HG03571 (cell line): ENCODE results near the gene GBX2.

Experiments used
- ATAC-seq: cut with Tn5 transposase; IDR thresholded peaks from one replicate; pipeline ENCODE4 v1.9.1; 2021; ENCODE audit not compliant: unreplicated experiment

The GBX2 gene

GRCh38 chr2:236169741-236170589, 1.8 kb upstream of the GBX2 start:
- no peak for ATAC-seq

- no peak for ATAC-seq
Measured at GRCh38 chr2:236169151-236169721, 1.1 kb upstream of the GBX2 start.

DNA sequence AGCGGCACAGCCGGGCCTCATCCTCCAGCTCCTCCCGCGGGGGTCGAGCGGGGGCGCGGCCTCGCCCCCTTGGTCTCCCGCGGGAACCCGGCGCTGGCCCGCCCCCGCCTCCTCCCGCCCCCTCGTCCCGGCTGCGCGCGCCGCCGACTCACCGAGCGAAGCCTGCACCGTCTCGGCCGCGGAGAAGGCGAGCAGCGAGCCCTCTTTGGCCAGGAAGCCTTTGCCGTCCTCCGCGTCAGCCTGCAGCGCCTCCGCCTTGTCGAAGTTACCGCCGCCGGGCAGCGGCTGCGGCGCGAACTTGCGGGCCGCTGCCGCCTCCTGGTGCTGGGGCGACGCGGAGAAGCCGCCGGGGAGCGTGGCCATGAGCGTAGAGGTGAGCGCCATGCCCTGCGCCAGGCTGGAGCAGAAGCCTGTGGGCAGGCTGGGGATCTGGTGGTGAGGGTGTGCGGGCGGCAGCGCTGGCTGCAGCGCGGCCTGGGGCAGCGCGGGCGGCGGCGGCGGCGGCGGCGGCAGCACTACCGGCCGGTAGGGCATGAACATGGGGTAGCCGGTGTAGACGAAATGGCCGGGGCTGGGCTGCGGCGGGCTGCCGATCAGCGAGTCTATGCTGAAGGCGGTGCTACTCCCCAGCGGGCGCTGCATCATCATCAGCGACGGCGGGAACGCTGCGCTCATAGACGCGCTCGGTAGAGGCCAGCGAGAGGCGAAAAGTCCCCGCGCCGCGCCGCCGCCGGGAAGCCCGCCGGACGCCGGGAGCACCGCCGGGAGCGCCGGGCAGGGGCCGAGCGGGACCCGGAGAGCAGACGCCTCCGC, 683 bp downstream of the GBX2 start:
- ATAC-seq, result no peak

GRCh38 chr2:236166796-236167296, 1.3 kb downstream of the GBX2 start:
- no peak for ATAC-seq

DNA sequence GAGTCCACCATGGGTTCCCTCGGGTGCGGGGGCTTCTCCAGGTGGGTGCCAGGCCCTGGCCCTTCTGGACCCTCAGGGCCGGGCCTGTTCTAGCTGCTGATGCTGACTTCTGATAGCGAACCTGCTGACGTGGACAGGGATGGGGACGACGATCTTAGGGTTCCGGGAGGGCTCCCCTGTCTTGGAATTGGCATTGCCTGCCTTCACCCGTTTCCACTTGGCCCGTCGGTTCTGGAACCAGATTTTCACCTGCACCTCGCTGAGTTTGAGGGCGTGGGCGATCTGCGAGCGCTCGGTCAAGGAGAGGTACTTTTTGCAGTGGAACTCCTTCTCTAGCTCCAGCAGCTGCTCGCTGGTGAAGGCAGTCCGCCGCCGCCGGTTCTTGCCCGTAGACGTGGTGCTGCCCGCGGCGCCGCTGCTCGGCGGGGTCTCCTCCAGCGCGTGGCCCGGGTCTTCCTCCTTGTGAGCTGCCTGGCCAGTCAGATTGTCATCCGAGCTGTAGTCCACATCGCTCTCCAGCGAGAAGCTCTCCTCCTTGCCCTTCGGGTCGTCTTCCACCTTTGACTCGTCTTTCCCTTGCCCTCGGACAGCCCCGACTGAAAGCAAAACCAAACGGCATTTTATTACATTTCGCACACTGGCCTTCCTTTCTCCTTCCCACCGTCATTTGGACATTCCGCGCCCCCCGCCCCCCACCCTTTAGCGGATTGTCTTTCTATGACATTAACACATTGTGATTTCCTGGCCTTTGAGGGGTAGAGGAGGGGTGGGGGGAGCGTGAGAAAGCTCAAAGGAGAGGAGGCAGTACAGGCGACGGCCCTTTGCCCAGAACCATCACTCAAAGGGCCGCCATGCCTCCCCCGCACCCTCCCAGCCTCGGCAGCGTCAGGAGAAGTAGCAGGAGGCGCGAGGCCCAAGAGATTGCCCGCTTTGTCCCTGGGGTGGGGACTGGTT, 2.1 kb downstream of the GBX2 start:
- ATAC-seq, result no peak

GRCh38 chr2:236164925-236165841, 3.0 kb downstream of the GBX2 start:
- no peak for ATAC-seq

GRCh38 chr2:236164201-236164924, 3.8 kb downstream of the GBX2 start:
- ATAC-seq, result no peak

GRCh38 chr2:236163471-236164200, 4.5 kb downstream of the GBX2 start:
- no peak for ATAC-seq

GRCh38 chr2:236162882-236163470, 5.2 kb downstream of the GBX2 start:
- ATAC-seq, result no peak

- no peak for ATAC-seq
Measured at GRCh38 chr2:236162031-236162845, 5.9 kb downstream of the GBX2 start.

DNA sequence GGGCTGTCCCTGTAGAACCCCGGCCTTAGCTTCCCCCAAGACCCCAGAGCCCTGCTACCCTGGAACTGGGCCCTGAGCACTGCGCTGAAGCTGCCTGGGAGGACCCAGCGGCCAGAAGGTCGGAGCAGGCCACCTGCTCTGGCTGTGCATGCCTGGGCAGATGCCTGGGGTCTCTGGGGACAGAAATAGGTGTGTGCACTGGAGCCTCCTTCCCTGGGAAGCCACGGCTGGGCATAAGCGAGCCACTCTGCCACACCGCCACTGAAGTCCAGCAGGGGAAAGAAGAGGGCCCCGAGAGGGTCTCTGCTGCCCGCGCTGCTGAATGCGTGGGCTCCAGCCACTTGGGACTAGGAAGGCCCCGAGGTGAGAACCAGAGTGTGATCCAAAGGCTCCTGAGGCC, 6.7 kb downstream of the GBX2 start:
- no peak for ATAC-seq

DNA sequence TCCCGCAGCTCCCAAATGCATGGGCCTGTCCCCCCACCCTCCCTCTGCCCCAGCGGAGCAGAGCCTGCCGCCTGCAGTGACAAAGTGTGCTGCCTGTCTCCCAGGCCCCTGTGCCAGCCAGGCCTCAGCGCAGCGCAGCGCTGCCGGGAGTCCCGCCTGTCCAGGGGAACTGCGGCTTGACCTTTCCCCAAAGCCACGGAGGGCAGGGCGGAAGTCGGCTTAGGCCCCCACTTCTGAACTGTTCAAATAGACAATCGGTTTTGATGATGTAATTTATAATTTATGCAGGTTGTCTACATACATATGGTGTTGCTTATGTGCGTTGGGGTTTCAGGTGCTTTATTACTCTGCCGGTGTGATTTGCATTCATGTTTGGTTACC, 7.1 kb downstream of the GBX2 start:
- ATAC-seq, result no peak

DNA sequence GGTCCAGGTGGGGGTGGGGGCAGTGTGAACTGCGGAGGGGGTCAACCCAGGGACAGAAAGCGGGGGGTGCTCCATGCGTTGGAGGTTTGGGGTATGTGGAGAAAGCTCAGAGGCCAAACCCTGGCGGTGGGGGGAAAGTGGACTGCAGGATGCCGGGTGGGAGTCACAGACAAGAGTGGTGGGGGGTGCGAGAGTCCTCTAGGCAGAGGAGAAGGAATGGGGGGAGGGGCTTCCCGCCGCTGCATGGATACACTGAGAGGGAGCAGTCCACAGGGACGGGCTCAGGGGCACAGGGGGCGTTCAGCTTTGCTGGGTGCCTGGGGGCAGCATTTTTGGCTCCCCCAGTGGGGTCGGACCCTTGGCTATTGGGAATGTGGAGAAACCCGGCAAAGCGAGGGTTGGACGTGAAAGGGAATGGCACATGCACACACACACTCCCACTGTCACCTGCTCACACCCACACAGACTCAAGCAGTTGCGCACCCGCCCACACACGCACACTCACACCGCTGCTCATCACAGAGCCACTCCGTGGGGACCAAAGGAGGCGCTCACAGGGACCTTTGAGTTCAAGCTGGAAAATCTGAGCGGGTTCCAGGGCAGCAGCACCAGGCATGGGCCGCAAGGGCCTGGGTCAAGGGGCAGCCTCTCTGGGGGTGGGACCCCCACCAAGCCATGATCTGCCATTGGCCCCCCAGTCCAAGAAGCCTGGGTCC, 7.7 kb downstream of the GBX2 start:
- ATAC-seq, result no peak

GRCh38 chr2:236159778-236160170, 8.4 kb downstream of the GBX2 start:
- no peak for ATAC-seq

DNA sequence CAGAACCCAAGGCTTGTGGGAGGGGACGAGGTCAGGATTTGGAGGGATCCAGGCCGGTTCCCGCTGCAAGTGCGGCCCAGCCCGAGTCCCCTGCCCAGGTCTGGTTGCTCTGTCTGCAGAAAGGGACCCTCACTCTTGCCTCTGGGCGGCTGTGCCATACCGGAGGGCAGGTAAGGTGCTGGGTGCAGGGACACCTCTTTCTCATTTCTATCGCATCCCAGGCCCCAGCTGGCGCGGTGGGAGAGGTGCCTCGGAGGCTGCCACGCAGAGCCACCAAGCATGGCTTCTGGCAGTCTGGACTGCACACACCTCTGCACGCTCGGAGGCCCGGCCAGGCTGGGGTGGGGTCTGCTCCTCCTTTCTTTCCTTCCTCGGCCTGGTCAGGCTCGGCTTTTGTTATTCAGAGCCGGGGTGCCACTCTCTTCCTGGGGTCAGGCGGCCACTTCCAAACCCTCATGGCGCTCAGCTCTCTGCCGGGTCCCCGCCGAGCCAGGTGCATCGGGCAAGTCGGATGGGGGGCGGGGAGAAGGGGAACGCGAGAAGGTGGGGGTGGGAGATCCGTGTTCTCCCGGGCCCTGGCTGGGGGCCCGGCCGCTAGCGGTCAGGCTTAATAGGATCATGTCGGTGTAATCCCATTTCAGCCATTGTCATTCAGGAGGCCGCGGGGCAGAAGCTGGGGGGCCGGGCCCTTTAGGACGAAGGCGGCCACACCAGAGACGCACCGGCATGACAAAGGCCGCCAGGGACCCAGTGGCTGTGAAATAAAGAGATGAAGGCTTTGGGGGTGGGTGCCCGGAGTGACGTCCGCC, 9.0 kb downstream of the GBX2 start:
- ATAC-seq, result no peak
